ENCODE results near the gene MAN2C1. TPM values are rescaled to one million over a fixed set of nuclear protein-coding genes. Genes with fewer than 3 reads are reported as not detected.
"Not testable (repeated sequence)": the region's sequence is repeated elsewhere in the genome, so short reads cannot be mapped to it uniquely, and the experiment has no call there.

Gene MAN2C1
- total RNA-seq, 1 donor from 2014 or later = 109 TPM

DNA sequence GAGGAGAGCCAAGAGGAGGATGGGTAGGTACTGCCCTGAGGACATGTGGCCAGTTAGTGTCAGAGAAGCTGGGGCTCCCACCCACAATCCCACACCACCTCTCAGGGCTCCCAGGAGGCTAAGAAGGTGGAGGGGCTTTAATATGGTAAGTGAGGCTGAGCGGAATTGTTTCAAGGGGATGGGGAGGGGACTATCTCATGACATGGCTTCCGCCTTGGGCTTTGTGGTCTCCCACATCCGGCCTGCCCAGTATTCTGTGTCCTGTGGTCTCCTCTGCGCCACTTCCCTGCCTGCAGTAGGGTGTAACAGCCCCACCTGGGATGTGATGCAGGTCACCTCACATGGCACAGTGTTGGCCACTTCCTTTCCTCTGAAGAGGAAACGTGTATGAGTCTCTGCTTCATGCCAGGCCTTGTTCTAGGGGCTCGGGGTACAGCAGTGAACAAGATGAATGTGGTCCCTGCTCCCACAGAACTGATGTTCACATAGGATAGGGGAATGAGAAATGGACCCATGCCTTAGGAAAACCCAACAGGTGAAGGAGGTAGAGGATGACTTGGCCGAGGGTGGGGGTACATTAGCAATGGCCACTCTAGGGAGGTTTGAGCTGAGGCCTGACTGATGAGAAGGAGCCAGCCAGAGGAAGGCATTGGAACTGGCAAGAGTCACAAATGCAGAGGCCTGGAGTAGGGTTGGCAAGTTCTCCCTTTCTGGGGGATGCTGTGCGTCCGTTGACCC, 18.4 kb downstream of the MAN2C1 start:
- Histone ChIP-seq H3K36me3 (ENCODE audit: control insufficient read depth, insufficient read depth, low read length) (peaks cover 1% of the 10 kb centered on the region), H3K4me3 (ENCODE audit: low read depth, low read length) (no peak overlapping the region), H3K27me3 (ENCODE audit: control insufficient read depth, insufficient read depth, low read length) (peaks cover 2% of the 10 kb centered on the region)
- TF ChIP-seq, protein P1, sequence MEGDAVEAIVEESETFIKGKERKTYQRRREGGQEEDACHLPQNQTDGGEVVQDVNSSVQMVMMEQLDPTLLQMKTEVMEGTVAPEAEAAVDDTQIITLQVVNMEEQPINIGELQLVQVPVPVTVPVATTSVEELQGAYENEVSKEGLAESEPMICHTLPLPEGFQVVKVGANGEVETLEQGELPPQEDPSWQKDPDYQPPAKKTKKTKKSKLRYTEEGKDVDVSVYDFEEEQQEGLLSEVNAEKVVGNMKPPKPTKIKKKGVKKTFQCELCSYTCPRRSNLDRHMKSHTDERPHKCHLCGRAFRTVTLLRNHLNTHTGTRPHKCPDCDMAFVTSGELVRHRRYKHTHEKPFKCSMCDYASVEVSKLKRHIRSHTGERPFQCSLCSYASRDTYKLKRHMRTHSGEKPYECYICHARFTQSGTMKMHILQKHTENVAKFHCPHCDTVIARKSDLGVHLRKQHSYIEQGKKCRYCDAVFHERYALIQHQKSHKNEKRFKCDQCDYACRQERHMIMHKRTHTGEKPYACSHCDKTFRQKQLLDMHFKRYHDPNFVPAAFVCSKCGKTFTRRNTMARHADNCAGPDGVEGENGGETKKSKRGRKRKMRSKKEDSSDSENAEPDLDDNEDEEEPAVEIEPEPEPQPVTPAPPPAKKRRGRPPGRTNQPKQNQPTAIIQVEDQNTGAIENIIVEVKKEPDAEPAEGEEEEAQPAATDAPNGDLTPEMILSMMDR (IDR thresholded peaks at IDR 0.05; ENCODE audit: insufficient read depth, low read length, poor library complexity, severe bottlenecking) = no peak
- DNase-seq (ENCODE audit: low read depth) = no peak

DNA sequence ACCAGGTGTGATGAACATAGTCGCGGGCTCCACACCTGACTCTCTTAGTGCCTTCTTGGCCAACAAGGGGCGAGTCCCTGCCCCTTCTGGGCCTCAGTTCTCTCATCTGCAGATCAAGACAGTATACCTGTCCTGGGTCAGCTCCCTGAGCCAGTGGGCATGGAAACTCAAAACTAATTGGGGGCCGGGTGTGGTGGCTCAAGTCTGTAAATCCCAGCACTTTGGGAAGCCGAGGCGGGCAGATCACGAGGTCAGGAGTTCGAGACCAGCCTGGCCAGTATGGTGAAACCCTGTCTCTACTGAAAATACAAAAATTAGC, 19.1 kb downstream of the MAN2C1 start:
- H3K4me3 ChIP-seq (ENCODE audit: low read depth, low read length); H3K36me3 ChIP-seq (ENCODE audit: control insufficient read depth, insufficient read depth, low read length); DNase-seq (ENCODE audit: low read depth); H3K27me3 ChIP-seq (ENCODE audit: control insufficient read depth, insufficient read depth, low read length): not testable (repeated sequence)

GRCh38 chr15:75348562-75349350, 19.7 kb downstream of the MAN2C1 start:
- TF ChIP-seq, protein P1 (IDR thresholded peaks at IDR 0.05; ENCODE audit: insufficient read depth, low read length, poor library complexity, severe bottlenecking) = no peak
- H3K27me3 ChIP-seq (ENCODE audit: control insufficient read depth, insufficient read depth, low read length) = peaks cover 2% of the 10 kb centered on the region
- H3K4me3 ChIP-seq (ENCODE audit: low read depth, low read length) = peak overlapping the region; percentile 67
- no peak for DNase-seq (ENCODE audit: low read depth)
- H3K36me3 ChIP-seq (ENCODE audit: control insufficient read depth, insufficient read depth, low read length) = peaks cover 1% of the 10 kb centered on the region

- Histone ChIP-seq H3K36me3 (ENCODE audit: control insufficient read depth, insufficient read depth, low read length) (peaks cover 1% of the 10 kb centered on the region), H3K4me3 (ENCODE audit: low read depth, low read length) (peak overlapping the region; percentile 67), H3K27me3 (ENCODE audit: control insufficient read depth, insufficient read depth, low read length) (peaks cover 2% of the 10 kb centered on the region)
- DNase-seq (ENCODE audit: low read depth) = no peak
- TF ChIP-seq, protein P1 (IDR thresholded peaks at IDR 0.05; ENCODE audit: insufficient read depth, low read length, poor library complexity, severe bottlenecking) = no peak
Measured at GRCh38 chr15:75348034-75348561, 20.3 kb downstream of the MAN2C1 start.

GRCh38 chr15:75347222-75348033, 21.0 kb downstream of the MAN2C1 start:
- DNase-seq (ENCODE audit: low read depth) = no peak
- peaks cover 2% of the 10 kb centered on the region for H3K27me3 ChIP-seq (ENCODE audit: control insufficient read depth, insufficient read depth, low read length)
- TF ChIP-seq, protein P1 (IDR thresholded peaks at IDR 0.05; ENCODE audit: insufficient read depth, low read length, poor library complexity, severe bottlenecking) = no peak

DNA sequence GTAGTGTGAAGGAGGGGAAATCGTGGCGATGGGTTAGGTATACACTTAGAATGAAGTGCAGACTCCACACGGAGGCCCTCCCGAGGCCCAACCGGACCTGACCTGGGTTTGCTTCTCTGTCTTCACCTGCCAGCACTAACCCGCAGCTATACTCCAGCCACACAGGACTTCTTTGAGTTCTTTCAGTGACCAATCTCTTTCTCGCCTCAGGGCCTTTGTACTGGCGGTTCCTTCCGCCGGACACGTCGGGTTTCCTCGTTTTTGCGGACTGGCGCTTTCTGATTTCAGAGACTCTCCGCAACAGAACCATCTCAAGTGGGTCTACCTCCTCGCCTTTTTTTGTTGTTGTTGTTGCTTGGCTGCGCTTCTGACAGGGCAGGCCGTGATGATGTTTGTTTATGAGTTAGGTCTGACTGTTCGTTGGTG, 21.6 kb downstream of the MAN2C1 start, which contains the start of gene NEIL1:
Gene NEIL1 (plus strand): TSS at position 244 of the 426 bp plus-strand sequence. CDS start 1,867 bp downstream, outside the sequence.
- H3K36me3 ChIP-seq (ENCODE audit: control insufficient read depth, insufficient read depth, low read length) = no peaks in the 10 kb centered on the region
- H3K27me3 ChIP-seq (ENCODE audit: control insufficient read depth, insufficient read depth, low read length) = peaks cover 2% of the 10 kb centered on the region
- no peak for DNase-seq (ENCODE audit: low read depth)
- TF ChIP-seq, protein P1 (IDR thresholded peaks at IDR 0.05; ENCODE audit: insufficient read depth, low read length, poor library complexity, severe bottlenecking) = no peak
- H3K4me3 ChIP-seq (ENCODE audit: low read depth, low read length) = peak within 1 kb of the TSS; percentile 67

More at GRCh38 chr15:75347222-75348033, 21.0 kb downstream of the MAN2C1 start:
- Histone ChIP-seq H3K4me3 (ENCODE audit: low read depth, low read length) (peak overlapping the region; percentile 67), H3K36me3 (ENCODE audit: control insufficient read depth, insufficient read depth, low read length) (no peaks in the 10 kb centered on the region)

- DNase-seq (ENCODE audit: low read depth) = not testable (repeated sequence)
Measured at GRCh38 chr15:75343953-75344352, 24.5 kb downstream of the MAN2C1 start.

More at GRCh38 chr15:75343953-75344352, 24.5 kb downstream of the MAN2C1 start:
- not testable (repeated sequence) for H3K4me3 ChIP-seq (ENCODE audit: low read depth, low read length); H3K27me3 ChIP-seq (ENCODE audit: control insufficient read depth, insufficient read depth, low read length); H3K36me3 ChIP-seq (ENCODE audit: control insufficient read depth, insufficient read depth, low read length)
